ENCODE measurements around the gene KLHL3.

KLHL3 gene

GRCh38 chr5:137747848-137748247, 12.0 kb upstream of the KLHL3 start:
- in situ Hi-C loops (cut with MboI; ENCODE audit: low sequenced_read_pairs): loop anchor here (25.0 kb wide), 1 partner anchor 111 kb away; no protein-coding TSS in a partner anchor

- in situ Hi-C loops (cut with MboI; ENCODE audit: low sequenced_read_pairs): loop anchor here (25.0 kb wide), 1 partner anchor 106 kb away; no protein-coding TSS in a partner anchor
Observed at GRCh38 chr5:137743031-137743640, 7.2 kb upstream of the KLHL3 start.

- in situ Hi-C loops (cut with MboI; ENCODE audit: low sequenced_read_pairs): loop anchor here (25.0 kb wide), 1 partner anchor 104 kb away; no protein-coding TSS in a partner anchor
Observed at GRCh38 chr5:137741718-137742117, 5.8 kb upstream of the KLHL3 start.

- in situ Hi-C loops (cut with MboI; ENCODE audit: low sequenced_read_pairs): loop anchor here (25.0 kb wide), 1 partner anchor 102 kb away; no protein-coding TSS in a partner anchor
Observed at GRCh38 chr5:137739737-137740136, 3.8 kb upstream of the KLHL3 start.

GRCh38 chr5:137738947-137739346, 3.1 kb upstream of the KLHL3 start:
- in situ Hi-C loops (cut with MboI; ENCODE audit: low sequenced_read_pairs): loop anchor here (25.0 kb wide), 1 partner anchor 102 kb away; no protein-coding TSS in a partner anchor

- in situ Hi-C loops (cut with MboI; ENCODE audit: low sequenced_read_pairs): loop anchor here (25.0 kb wide), 1 partner anchor 100 kb away; no protein-coding TSS in a partner anchor
Observed at GRCh38 chr5:137737349-137738131, 1.7 kb upstream of the KLHL3 start.

- in situ Hi-C loops (cut with MboI; ENCODE audit: low sequenced_read_pairs): loop anchor here (25.0 kb wide), 1 partner anchor 99 kb away; no protein-coding TSS in a partner anchor
Observed at GRCh38 chr5:137736496-137736895, 607 bp upstream of the KLHL3 start.

- in situ Hi-C loops (cut with MboI; ENCODE audit: low sequenced_read_pairs): loop anchor here (25.0 kb wide), 1 partner anchor 98 kb away; no protein-coding TSS in a partner anchor
Observed at GRCh38 chr5:137734962-137735554, 831 bp downstream of the KLHL3 start.

- in situ Hi-C loops (cut with MboI; ENCODE audit: low sequenced_read_pairs): loop anchor here (25.0 kb wide), 1 partner anchor 97 kb away; no protein-coding TSS in a partner anchor
Observed at GRCh38 chr5:137734331-137734730, 1.6 kb downstream of the KLHL3 start.

- in situ Hi-C loops (cut with MboI; ENCODE audit: low sequenced_read_pairs): loop anchor here (25.0 kb wide), 1 partner anchor 97 kb away; no protein-coding TSS in a partner anchor
Observed at GRCh38 chr5:137733922-137734321, 2.0 kb downstream of the KLHL3 start.

- in situ Hi-C loops (cut with MboI; ENCODE audit: low sequenced_read_pairs): loop anchor here (25.0 kb wide), 1 partner anchor 96 kb away; no protein-coding TSS in a partner anchor
Observed at GRCh38 chr5:137733006-137733405, 2.9 kb downstream of the KLHL3 start.

GRCh38 chr5:137731176-137731575, 4.7 kb downstream of the KLHL3 start:
- in situ Hi-C loops (cut with MboI; ENCODE audit: low sequenced_read_pairs): loop anchor here (25.0 kb wide), 1 partner anchor 94 kb away; no protein-coding TSS in a partner anchor

GRCh38 chr5:137730336-137730735, 5.6 kb downstream of the KLHL3 start:
- in situ Hi-C loops (cut with MboI; ENCODE audit: low sequenced_read_pairs): loop anchor here (25.0 kb wide), 1 partner anchor 93 kb away; no protein-coding TSS in a partner anchor

- in situ Hi-C loops (cut with MboI; ENCODE audit: low sequenced_read_pairs): loop anchor here (25.0 kb wide), 1 partner anchor 91 kb away; no protein-coding TSS in a partner anchor
Observed at GRCh38 chr5:137728048-137728447, 7.8 kb downstream of the KLHL3 start.

- in situ Hi-C loops (cut with MboI; ENCODE audit: low sequenced_read_pairs): loop anchor here (25.0 kb wide), 1 partner anchor 90 kb away; no protein-coding TSS in a partner anchor
Observed at GRCh38 chr5:137727623-137728022, 8.3 kb downstream of the KLHL3 start.

GRCh38 chr5:137724251-137724650, 11.6 kb downstream of the KLHL3 start:
- in situ Hi-C loops (cut with MboI; ENCODE audit: low sequenced_read_pairs): no loop called here

GRCh38 chr5:137718611-137719010, 17.3 kb downstream of the KLHL3 start:
- in situ Hi-C loops (cut with MboI; ENCODE audit: low sequenced_read_pairs): no loop called here

GRCh38 chr5:137716337-137716736, 19.6 kb downstream of the KLHL3 start:
- in situ Hi-C loops (cut with MboI; ENCODE audit: low sequenced_read_pairs): no loop called here

GRCh38 chr5:137715456-137715855, 20.4 kb downstream of the KLHL3 start:
- in situ Hi-C loops (cut with MboI; ENCODE audit: low sequenced_read_pairs): no loop called here

GRCh38 chr5:137714946-137715345, 20.9 kb downstream of the KLHL3 start:
- in situ Hi-C loops (cut with MboI; ENCODE audit: low sequenced_read_pairs): no loop called here

GRCh38 chr5:137714494-137714893, 21.4 kb downstream of the KLHL3 start:
- in situ Hi-C loops (cut with MboI; ENCODE audit: low sequenced_read_pairs): no loop called here
